ENCODE measurements around the gene GRAP. TPM values are rescaled to one million over a fixed set of nuclear protein-coding genes. Genes with fewer than 3 reads are reported as not detected.

The GRAP gene
- total and polyA plus RNA-seq, 2 donors (not counting 3 experiments of a cell fraction or from before 2014, with no cell fraction given), result 32.1 to 43.6 TPM

- Histone ChIP-seq H3K9me3 (replicated peaks; ENCODE audit: control insufficient read depth, insufficient read depth, low read length) (no peaks in the 10 kb centered on the region), H3K27me3 (ENCODE audit: control insufficient read depth in 2 of 2, insufficient read depth in 2 of 2, low read length in 2 of 2) (no peaks in the 10 kb centered on the region), H3K4me3 (replicated peaks in 1 of 3; ENCODE audit: insufficient read depth in 1 of 3, low read depth in 1 of 3, low read length in 3 of 3) (no peak overlapping the region), H3K36me3 (ENCODE audit: control insufficient read depth in 2 of 2, extremely low read depth in 1 of 2, insufficient read depth in 2 of 2, low read length in 2 of 2) (no peaks in the 10 kb centered on the region), H4K20me1 (replicated peaks; ENCODE audit: control insufficient read depth, extremely low read depth, insufficient read depth, low read length) (no peaks in the 10 kb centered on the region), H3K9ac (replicated peaks; ENCODE audit: extremely low read depth, insufficient read depth, low read length) (no peak overlapping the region), H3K27ac (ENCODE audit: insufficient read depth, low read depth, low read length) (no peak overlapping the region), H3K79me2 (ENCODE audit: control insufficient read depth, insufficient read depth, low read length) (no peaks in the 10 kb centered on the region), H3K4me2 (ENCODE audit: insufficient read depth, low read length) (no peak overlapping the region), H3K4me1 (ENCODE audit: control insufficient read depth, extremely low read depth, insufficient read depth, low read length) (peaks cover 2% of the 10 kb centered on the region), H2AFZ (ENCODE audit: low read depth, low read length) (no peak overlapping the region), H3K9me1 (replicated peaks; ENCODE audit: control insufficient read depth, extremely low read depth, insufficient read depth, low read length) (no peaks in the 10 kb centered on the region)
- intact Hi-C loops (cut with micrococcal nuclease), result no loop called here
- DNase-seq (ENCODE audit: low read depth, low spot score) (no peak), FAIRE-seq (no peak)
- POLR2A ChIA-PET, result no interaction called here
- CTCF ChIA-PET, result interaction anchor here (1.8 to 2.7 kb wide), 2 partner anchors 11 to 51 kb away, joined by 5 to 8 read pairs; no protein-coding TSS in a partner anchor
- BruUV-seq (replicated peaks), result no TSS peak
- dilution Hi-C loops (cut with MboI; ENCODE audit: extremely low pct_ligation_motif_present, low sequenced_read_pairs), result no loop called here
- TF ChIP-seq POLR2AphosphoS5 (IDR thresholded peaks at IDR 0.05; ENCODE audit: insufficient read depth, low read depth, low read length), result no peak
- TF ChIP-seq GATA2 (IDR thresholded peaks at IDR 0.05; ENCODE audit: insufficient read depth, insufficient read length, low read depth, low read length), result no peak
- TF ChIP-seq FOS (IDR thresholded peaks at IDR 0.05; ENCODE audit: borderline replicate concordance, insufficient read depth, low read length), result no peak
- TF ChIP-seq MYC (IDR thresholded peaks at IDR 0.05; ENCODE audit: low read depth, low read length), result no peak
- no peak for TF ChIP-seq JUN (IDR thresholded peaks at IDR 0.05; ENCODE audit: borderline replicate concordance, insufficient read depth, insufficient read length, low read depth)
- no peak for TF ChIP-seq POLR2A (IDR thresholded peaks at IDR 0.05; ENCODE audit: low read depth, low read length)
- no peak for TF ChIP-seq MAX (IDR thresholded peaks at IDR 0.05; ENCODE audit: insufficient read depth, insufficient read length)
- no peak for TF ChIP-seq EZH2 (IDR thresholded peaks at IDR 0.05; ENCODE audit: borderline replicate concordance, low read depth, low read length, severe bottlenecking)
- TF ChIP-seq, protein P1, sequence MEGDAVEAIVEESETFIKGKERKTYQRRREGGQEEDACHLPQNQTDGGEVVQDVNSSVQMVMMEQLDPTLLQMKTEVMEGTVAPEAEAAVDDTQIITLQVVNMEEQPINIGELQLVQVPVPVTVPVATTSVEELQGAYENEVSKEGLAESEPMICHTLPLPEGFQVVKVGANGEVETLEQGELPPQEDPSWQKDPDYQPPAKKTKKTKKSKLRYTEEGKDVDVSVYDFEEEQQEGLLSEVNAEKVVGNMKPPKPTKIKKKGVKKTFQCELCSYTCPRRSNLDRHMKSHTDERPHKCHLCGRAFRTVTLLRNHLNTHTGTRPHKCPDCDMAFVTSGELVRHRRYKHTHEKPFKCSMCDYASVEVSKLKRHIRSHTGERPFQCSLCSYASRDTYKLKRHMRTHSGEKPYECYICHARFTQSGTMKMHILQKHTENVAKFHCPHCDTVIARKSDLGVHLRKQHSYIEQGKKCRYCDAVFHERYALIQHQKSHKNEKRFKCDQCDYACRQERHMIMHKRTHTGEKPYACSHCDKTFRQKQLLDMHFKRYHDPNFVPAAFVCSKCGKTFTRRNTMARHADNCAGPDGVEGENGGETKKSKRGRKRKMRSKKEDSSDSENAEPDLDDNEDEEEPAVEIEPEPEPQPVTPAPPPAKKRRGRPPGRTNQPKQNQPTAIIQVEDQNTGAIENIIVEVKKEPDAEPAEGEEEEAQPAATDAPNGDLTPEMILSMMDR (IDR thresholded peaks at IDR 0.05; ENCODE audit: extremely low read depth in 1 of 2, insufficient read depth in 1 of 2, low read depth in 1 of 2, low read length in 2 of 2), result no peak
Measured at GRCh38 chr17:19011581-19011980, 35.2 kb downstream of the GRAP start.
